K562 (cell line): ENCODE measurements around the gene DIAPH1. TPM values are rescaled to one million over a fixed set of nuclear protein-coding genes. Genes with fewer than 3 reads are reported as not detected.

Experiments used
- ARHGAP35 ChIP-seq: fragments of 450-650 bp; IDR thresholded peaks from 2 replicates; pipeline ENCODE4 v1.6.1; 2018; ENCODE audit not compliant: partially characterized antibody
- CBFB ChIP-seq: sonication (generic); formaldehyde crosslinking; IDR thresholded peaks from 2 replicates; pipeline ENCODE4 v1.4.0; 2020; ENCODE audit warnings: mild to moderate bottlenecking, missing genetic modification reagents
- EGR1 ChIP-seq: fragments of 450-650 bp; conservative IDR thresholded peaks from 2 replicates; pipeline ENCODE4 v1.6.1; 2017; ENCODE audit warnings: mild to moderate bottlenecking
- FOSL1 ChIP-seq: fragments of 200-800 bp; sonication (Bioruptor generic); conservative IDR thresholded peaks from 2 replicates; pipeline ENCODE4 v1.6.1; 2016; ENCODE audit warnings: missing genetic modification characterization, missing compliant biosample characterization
- FOXK1 ChIP-seq: sonication (generic); formaldehyde crosslinking; IDR thresholded peaks from 2 replicates; pipeline ENCODE4 v1.8.0; 2022; ENCODE audit warnings: missing genetic modification reagents, mild to moderate bottlenecking, borderline replicate concordance
- HDAC3 ChIP-seq: fragments of 450-650 bp; IDR thresholded peaks from 2 replicates; pipeline ENCODE4 v1.6.1; 2018; ENCODE audit warnings: borderline replicate concordance, mild to moderate bottlenecking, moderate library complexity; ENCODE audit not compliant: partially characterized antibody
- KDM4B ChIP-seq, 2 experiments: fragments of 450-650 bp in 1 of 2; sonication (generic) in 1 of 2; IDR thresholded peaks; 2 replicates each; pipeline ENCODE4 v1.6.1; 2016 to 2017; ENCODE audit warnings: borderline replicate concordance in 2 of 2, antibody characterized with exemption in 1 of 2, low read depth in 1 of 2, mild to moderate bottlenecking in 1 of 2
- MEIS2 ChIP-seq: fragments of 450-650 bp; IDR thresholded peaks from 2 replicates; pipeline ENCODE4 v1.6.1; 2014; ENCODE audit warnings: mild to moderate bottlenecking; ENCODE audit not compliant: partially characterized antibody
- MTA3 ChIP-seq: fragments of 450-650 bp; formaldehyde crosslinking; IDR thresholded peaks from 2 replicates; pipeline ENCODE4 v1.6.1; 2017; ENCODE audit warnings: mild to moderate bottlenecking, borderline replicate concordance
- NCOA2 ChIP-seq, 2 experiments: fragments of 450-650 bp; IDR thresholded peaks; 2 replicates each; pipeline ENCODE4 v1.6.1; 2018; ENCODE audit warnings: mild to moderate bottlenecking in 2 of 2, moderate library complexity in 1 of 2; ENCODE audit not compliant: partially characterized antibody in 2 of 2
- PML ChIP-seq: IDR thresholded peaks from 2 replicates; pipeline ENCODE4 v1.6.1; 2012; ENCODE audit warnings: low read length, inconsistent platforms
- POLR2H ChIP-seq: IDR thresholded peaks from 2 replicates; pipeline ENCODE4 v1.6.1; 2016; ENCODE audit warnings: missing genetic modification characterization, low read depth, mild to moderate bottlenecking, control low read depth, missing compliant biosample characterization, moderate library complexity
- TCF3 ChIP-seq: sonication (generic); formaldehyde crosslinking; IDR thresholded peaks from 2 replicates; pipeline ENCODE4 v1.4.0; 2020; ENCODE audit warnings: mild to moderate bottlenecking, missing genetic modification reagents
- TCFL5 ChIP-seq: fragments of 250-450 bp; sonication (Bioruptor Pico); conservative IDR thresholded peaks from 2 replicates; pipeline ENCODE4 v1.6.1; 2021; ENCODE audit warnings: mild to moderate bottlenecking, moderate library complexity, matching md5 sums
- XRCC3 ChIP-seq: fragments of 450-650 bp; IDR thresholded peaks from 2 replicates; pipeline ENCODE4 v1.6.1; 2017; ENCODE audit warnings: mild to moderate bottlenecking, moderate library complexity
- ZNF76 ChIP-seq: fragments of 250-450 bp; sonication (Bioruptor Pico); IDR thresholded peaks from 2 replicates; pipeline ENCODE4 v1.4.0; 2020; ENCODE audit warnings: mild to moderate bottlenecking, moderate library complexity, borderline replicate concordance
- polyA plus RNA-seq, 8 experiments: library from polyadenylated mRNA; depleted of rRNA in 4 of 8; stranded (reverse) in 5 of 8; unstranded in 3 of 8; fragments of >200 nt; fragmentation: Nextera tagmentation in 2 of 8; fragmentation: Illumina TruSeq in 1 of 8; extraction: Ambion mirVana in 2 of 8; extraction: Trizol in 1 of 8; gene quantifications; 2 replicates each; pipeline versions ENCODE4 v1.2.1 to v1.2.3, GENCODE V29; 2011 to 2014; ENCODE audit warnings: inconsistent platforms in 1 of 8, missing spikeins in 1 of 8
- total RNA-seq, 7 experiments: library from RNA; depleted of rRNA in 6 of 7; stranded (reverse); fragments of >200 nt in 6 of 7; fragmentation: Illumina TruSeq in 2 of 7; extraction: Trizol in 2 of 7; gene quantifications; 2 replicates each; pipeline versions ENCODE4 v1.2.1 to v1.2.3, GENCODE V29; 2011 to 2021; ENCODE audit warnings: low replicate concordance in 1 of 7
- TF ChIP-seq, protein P1 (sequence below), 2 experiments: IDR thresholded peaks; 2 replicates each; pipeline ENCODE4 v1.6.1; 2012; ENCODE audit warnings: improper control_type of control experiment in 2 of 2, low read depth in 2 of 2, low read length in 2 of 2, borderline replicate concordance in 1 of 2
- TF ChIP-seq, protein P2 (sequence below): fragments of 450-650 bp; IDR thresholded peaks from 2 replicates; pipeline ENCODE4 v1.6.1; 2016; ENCODE audit warnings: borderline replicate concordance
- TF ChIP-seq, protein P3 (sequence below): fragments of 250-450 bp; sonication (Bioruptor Pico); IDR thresholded peaks from 2 replicates; pipeline ENCODE4 v1.5.0; 2022; ENCODE audit warnings: mild to moderate bottlenecking

Gene DIAPH1
- total and polyA plus RNA-seq, 9 of the 15 experiments (the other 6 are each of a cell fraction or from before 2014, with no cell fraction given): 60.8 to 328 (median 97.8) TPM

DNA sequence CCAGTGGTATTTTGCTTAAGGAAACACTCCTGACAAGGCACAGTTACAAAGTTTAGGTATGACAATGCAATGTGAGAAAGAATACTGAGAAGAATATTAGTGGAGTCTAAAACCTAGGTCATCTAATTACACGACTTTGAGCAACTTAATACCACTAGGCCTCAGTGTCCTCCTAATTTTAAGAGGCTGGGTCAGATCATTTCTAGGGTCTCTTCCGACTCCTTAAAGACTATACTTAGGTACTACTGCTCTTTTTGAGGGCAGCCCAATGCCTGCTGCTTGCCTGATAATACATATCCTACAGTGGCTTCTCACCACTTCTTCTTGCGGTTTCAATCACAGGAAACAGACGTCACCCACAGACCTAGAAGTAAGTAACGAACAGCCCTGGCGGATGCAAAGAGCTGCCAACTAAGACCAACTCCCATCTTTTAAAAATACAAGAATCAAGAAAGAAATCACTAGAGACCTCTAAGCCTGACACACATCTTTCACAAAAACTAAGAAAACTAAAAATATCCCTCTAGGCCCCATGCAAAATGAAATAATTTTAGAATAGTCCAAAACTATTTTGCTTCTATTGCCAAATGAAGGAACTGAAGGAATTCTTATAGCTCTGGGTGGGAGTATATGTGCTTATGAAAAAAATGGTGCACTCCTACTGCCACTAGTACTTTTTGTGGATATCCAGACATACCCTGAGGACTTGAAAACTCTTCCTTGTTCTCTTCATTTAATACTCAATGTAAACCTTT lies 13.1 kb downstream of the DIAPH1 start (continued):
- TF ChIP-seq KDM4B (IDR thresholded peaks at IDR 0.05; ENCODE audit: borderline replicate concordance in 2 of 2, low read depth in 1 of 2) (no peak), ARHGAP35 (no peak), FOSL1 (tag) (peak; percentile 38; the same call in 1 of the 2 replicates), EGR1 (peak; percentile 16; the same call in 1 of the 2 replicates), TCF3 (peak; percentile 95), TCFL5 (CRISPR knock-in tag) (no peak; the same call in 1 of the 2 replicates), CBFB (CRISPR knock-in tag) (peak; percentile 97), PML (peak; percentile 91), POLR2H (tag) (no peak), FOXK1 (CRISPR knock-in tag) (no peak), ZNF76 (CRISPR knock-in tag) (no peak), MTA3 (peak; percentile 82; the same call in 1 of the 2 replicates), MEIS2 (peak; percentile 75), HDAC3 (peak; percentile 77), NCOA2 (IDR thresholded peaks at IDR 0.05; ENCODE audit: partially characterized antibody in 2 of 2) (peak; percentile 8 to 63), XRCC3 (0 out of 2 replicates have a peak, but pooled peaks have one; percentile 14)
- TF ChIP-seq, protein P1, sequence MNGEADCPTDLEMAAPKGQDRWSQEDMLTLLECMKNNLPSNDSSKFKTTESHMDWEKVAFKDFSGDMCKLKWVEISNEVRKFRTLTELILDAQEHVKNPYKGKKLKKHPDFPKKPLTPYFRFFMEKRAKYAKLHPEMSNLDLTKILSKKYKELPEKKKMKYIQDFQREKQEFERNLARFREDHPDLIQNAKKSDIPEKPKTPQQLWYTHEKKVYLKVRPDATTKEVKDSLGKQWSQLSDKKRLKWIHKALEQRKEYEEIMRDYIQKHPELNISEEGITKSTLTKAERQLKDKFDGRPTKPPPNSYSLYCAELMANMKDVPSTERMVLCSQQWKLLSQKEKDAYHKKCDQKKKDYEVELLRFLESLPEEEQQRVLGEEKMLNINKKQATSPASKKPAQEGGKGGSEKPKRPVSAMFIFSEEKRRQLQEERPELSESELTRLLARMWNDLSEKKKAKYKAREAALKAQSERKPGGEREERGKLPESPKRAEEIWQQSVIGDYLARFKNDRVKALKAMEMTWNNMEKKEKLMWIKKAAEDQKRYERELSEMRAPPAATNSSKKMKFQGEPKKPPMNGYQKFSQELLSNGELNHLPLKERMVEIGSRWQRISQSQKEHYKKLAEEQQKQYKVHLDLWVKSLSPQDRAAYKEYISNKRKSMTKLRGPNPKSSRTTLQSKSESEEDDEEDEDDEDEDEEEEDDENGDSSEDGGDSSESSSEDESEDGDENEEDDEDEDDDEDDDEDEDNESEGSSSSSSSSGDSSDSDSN (IDR thresholded peaks at IDR 0.05; ENCODE audit: borderline replicate concordance in 1 of 2, low read depth in 2 of 2, low read length in 2 of 2): no peak
- TF ChIP-seq, protein P2, sequence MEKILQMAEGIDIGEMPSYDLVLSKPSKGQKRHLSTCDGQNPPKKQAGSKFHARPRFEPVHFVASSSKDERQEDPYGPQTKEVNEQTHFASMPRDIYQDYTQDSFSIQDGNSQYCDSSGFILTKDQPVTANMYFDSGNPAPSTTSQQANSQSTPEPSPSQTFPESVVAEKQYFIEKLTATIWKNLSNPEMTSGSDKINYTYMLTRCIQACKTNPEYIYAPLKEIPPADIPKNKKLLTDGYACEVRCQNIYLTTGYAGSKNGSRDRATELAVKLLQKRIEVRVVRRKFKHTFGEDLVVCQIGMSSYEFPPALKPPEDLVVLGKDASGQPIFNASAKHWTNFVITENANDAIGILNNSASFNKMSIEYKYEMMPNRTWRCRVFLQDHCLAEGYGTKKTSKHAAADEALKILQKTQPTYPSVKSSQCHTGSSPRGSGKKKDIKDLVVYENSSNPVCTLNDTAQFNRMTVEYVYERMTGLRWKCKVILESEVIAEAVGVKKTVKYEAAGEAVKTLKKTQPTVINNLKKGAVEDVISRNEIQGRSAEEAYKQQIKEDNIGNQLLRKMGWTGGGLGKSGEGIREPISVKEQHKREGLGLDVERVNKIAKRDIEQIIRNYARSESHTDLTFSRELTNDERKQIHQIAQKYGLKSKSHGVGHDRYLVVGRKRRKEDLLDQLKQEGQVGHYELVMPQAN: no peak
- TF ChIP-seq, protein P3, sequence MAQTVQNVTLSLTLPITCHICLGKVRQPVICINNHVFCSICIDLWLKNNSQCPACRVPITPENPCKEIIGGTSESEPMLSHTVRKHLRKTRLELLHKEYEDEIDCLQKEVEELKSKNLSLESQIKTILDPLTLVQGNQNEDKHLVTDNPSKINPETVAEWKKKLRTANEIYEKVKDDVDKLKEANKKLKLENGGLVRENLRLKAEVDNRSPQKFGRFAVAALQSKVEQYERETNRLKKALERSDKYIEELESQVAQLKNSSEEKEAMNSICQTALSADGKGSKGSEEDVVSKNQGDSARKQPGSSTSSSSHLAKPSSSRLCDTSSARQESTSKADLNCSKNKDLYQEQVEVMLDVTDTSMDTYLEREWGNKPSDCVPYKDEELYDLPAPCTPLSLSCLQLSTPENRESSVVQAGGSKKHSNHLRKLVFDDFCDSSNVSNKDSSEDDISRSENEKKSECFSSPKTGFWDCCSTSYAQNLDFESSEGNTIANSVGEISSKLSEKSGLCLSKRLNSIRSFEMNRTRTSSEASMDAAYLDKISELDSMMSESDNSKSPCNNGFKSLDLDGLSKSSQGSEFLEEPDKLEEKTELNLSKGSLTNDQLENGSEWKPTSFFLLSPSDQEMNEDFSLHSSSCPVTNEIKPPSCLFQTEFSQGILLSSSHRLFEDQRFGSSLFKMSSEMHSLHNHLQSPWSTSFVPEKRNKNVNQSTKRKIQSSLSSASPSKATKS (CRISPR knock-in tag): no peak
